HUES6 (cell line): ENCODE results near the gene SUN3.

Experiments used
- H3K27ac ChIP-seq: 2 replicates; pipeline ENCODE4 v1.7.0; 2013; ENCODE audit warnings: low read depth, mild to moderate bottlenecking, low read length, inconsistent platforms
- H3K27me3 ChIP-seq: 2 replicates; pipeline ENCODE4 v1.6.1; 2013; ENCODE audit warnings: low read length; ENCODE audit not compliant: control insufficient read depth, insufficient read depth
- H3K36me3 ChIP-seq: 2 replicates; pipeline ENCODE4 v1.6.1; 2013; ENCODE audit warnings: low read length; ENCODE audit not compliant: control insufficient read depth, insufficient read depth
- H3K4me1 ChIP-seq: 2 replicates; pipeline ENCODE4 v1.6.1; 2013; ENCODE audit warnings: low read length; ENCODE audit not compliant: control insufficient read depth, insufficient read depth
- H3K4me3 ChIP-seq: 2 replicates; pipeline ENCODE4 v1.5.1; 2013; ENCODE audit warnings: low read depth, low read length
- H3K9ac ChIP-seq: one replicate; pipeline ENCODE4 v1.6.1; 2013; ENCODE audit warnings: mild to moderate bottlenecking, low read length
- H3K9me3 ChIP-seq: 2 replicates; pipeline ENCODE4 v1.6.1; 2013; ENCODE audit warnings: low read depth, low read length; ENCODE audit not compliant: control insufficient read depth, insufficient read depth

Gene SUN3

DNA sequence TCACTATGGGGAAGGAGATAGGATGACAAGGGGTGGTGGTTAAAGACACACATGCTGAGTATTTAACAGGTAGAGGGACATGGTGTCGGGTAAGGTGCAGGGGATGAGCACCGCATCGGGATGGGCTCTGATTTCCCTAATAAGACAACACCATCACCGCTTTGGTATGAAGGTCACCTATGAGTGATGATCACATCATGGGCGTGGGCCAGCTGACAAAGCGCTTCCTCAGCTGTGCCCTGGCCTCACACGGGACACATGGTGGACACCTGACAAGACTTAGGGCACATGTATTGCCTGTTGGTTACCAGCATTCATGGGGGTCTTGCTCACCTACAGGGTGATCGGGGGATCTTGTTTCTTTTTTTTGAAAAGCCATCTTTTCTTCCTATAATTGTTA is 19.2 kb upstream of the SUN3 start:
- Histone ChIP-seq H3K27ac (no peak overlapping the region), H3K4me3 (no peak overlapping the region), H3K27me3 (no peaks in the 10 kb centered on the region), H3K4me1 (peaks cover 17% of the 10 kb centered on the region; the same call in 1 of the 2 replicates), H3K36me3 (no peaks in the 10 kb centered on the region), H3K9ac (no peak overlapping the region), H3K9me3 (no peaks in the 10 kb centered on the region)

DNA sequence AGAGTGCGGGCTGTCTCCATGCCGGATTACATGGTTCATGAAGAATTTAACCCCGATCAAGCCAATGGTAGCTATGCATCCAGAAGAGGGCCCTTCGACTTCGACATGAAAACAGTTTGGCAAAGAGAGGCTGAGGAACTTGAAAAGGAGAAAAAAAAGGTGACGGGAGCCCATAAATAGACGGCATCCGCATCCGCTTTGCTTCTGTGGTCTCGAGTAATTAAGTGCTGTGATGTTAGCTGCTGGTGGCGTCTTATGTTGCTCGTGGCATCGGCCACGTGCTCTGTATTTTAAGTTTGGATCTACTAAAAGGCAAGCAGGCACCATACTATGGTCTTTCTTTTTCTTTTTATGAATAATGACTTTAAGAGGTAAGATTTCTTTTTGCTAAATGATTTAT is 17.6 kb upstream of the SUN3 start:
- Histone ChIP-seq H3K4me1 (peaks cover 27% of the 10 kb centered on the region), H3K4me3 (no peak overlapping the region), H3K27ac (no peak overlapping the region), H3K9me3 (no peaks in the 10 kb centered on the region), H3K36me3 (no peaks in the 10 kb centered on the region), H3K27me3 (no peaks in the 10 kb centered on the region), H3K9ac (no peak overlapping the region)

DNA sequence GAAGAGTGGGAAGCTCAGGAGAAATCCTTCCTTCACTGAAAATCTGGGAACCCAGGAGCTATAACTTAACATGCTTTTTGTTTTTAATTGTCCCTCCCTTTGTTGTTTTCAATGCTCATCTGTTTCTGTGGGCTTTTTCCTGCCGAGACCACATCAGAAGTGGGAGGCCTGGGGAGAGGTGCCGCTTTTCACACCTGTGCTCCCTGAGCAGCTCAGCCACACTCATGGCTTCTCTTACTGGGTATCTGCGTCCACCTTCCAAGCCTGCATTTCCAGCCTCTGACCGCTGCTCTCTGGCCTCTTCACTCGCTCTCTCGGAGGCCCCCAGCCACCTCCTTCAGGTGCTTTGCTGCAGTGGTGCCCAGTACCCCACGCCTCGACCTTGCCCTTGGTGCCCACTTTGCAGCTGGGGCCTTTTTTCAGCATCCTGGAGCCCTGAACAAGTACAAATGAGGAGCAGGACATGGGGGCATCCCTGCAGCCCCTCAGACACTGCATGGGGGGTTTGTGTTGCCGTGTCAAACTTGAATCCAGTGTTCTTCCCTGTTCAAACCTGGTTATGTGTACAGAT is 16.4 kb upstream of the SUN3 start:
- Histone ChIP-seq H3K27me3 (no peaks in the 10 kb centered on the region), H3K36me3 (no peaks in the 10 kb centered on the region), H3K4me3 (no peak overlapping the region), H3K4me1 (peaks cover 38% of the 10 kb centered on the region), H3K27ac (no peak overlapping the region), H3K9me3 (no peaks in the 10 kb centered on the region), H3K9ac (no peak overlapping the region)

DNA sequence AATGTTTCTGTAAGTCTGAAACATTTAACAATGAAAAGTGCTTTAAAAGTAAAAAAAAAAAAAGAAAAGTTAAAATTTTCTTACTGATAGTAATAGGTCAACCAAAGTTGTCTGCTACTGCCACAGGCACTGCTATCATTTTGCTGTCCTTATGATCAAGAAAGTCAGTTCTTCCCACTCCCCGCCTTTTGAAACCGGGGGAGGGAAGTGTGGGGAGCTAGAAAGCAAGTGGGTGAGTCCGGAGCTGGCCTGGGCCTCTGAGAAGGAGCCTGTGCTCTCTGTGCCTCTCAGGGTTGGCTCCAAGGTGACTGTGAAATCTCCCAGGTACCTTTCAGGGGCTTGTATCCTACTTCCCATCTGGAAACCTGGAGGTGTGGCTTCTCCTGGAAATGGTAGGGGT is 13.7 kb upstream of the SUN3 start:
- Histone ChIP-seq H3K4me3 (no peak overlapping the region), H3K36me3 (no peaks in the 10 kb centered on the region), H3K9ac (no peak overlapping the region), H3K27ac (no peak overlapping the region), H3K27me3 (0 out of 2 replicates have a peak, but pooled peaks cover under 1% of the 10 kb centered on the region), H3K4me1 (peaks cover 63% of the 10 kb centered on the region), H3K9me3 (no peaks in the 10 kb centered on the region)

DNA sequence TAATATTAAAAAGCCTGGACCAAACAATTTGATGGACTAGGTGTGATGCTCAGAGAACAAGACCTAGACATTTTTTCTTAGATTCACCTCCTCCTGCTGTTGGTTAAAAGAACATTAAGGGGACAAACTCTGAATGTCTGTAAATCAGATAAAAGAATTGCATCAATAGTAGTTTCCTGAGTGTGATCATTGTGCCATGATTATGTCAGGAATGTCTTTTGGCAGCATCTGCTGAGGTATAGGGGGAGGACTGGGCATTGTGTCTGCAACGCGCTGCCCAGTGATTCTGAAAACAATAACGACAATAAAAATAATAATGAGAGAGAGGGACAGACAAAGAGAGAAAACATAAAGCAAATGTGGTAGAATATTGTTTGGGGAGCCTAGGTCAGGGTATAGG is 13.3 kb upstream of the SUN3 start:
- peaks cover 63% of the 10 kb centered on the region for H3K4me1 ChIP-seq
- H3K9me3 ChIP-seq: no peaks in the 10 kb centered on the region
- peaks cover 5% of the 10 kb centered on the region for H3K27me3 ChIP-seq
- no peak overlapping the region for H3K9ac ChIP-seq
- H3K4me3 ChIP-seq: no peak overlapping the region
- no peak overlapping the region for H3K27ac ChIP-seq
- H3K36me3 ChIP-seq: no peaks in the 10 kb centered on the region

DNA sequence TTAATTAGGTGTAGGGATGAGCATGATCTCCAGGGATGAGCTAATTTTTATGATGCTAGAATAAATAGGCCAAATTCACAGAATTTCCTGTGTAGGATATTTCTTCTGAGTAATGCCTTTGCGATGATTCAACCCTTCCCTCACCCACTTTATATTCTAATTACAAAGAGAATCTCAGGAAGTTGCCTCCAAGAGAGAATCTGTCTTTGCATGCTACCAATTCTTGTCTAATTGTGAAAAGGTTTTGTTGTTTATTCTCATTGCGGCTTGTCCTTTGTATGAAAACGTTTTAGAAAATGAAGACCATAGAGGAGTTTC is 12.7 kb upstream of the SUN3 start:
- Histone ChIP-seq H3K36me3 (no peaks in the 10 kb centered on the region), H3K4me3 (no peak overlapping the region), H3K4me1 (peaks cover 64% of the 10 kb centered on the region), H3K27ac (peak overlapping the region; percentile 50; the same call in 1 of the 2 replicates), H3K27me3 (peaks cover 11% of the 10 kb centered on the region), H3K9me3 (no peaks in the 10 kb centered on the region), H3K9ac (no peak overlapping the region)

DNA sequence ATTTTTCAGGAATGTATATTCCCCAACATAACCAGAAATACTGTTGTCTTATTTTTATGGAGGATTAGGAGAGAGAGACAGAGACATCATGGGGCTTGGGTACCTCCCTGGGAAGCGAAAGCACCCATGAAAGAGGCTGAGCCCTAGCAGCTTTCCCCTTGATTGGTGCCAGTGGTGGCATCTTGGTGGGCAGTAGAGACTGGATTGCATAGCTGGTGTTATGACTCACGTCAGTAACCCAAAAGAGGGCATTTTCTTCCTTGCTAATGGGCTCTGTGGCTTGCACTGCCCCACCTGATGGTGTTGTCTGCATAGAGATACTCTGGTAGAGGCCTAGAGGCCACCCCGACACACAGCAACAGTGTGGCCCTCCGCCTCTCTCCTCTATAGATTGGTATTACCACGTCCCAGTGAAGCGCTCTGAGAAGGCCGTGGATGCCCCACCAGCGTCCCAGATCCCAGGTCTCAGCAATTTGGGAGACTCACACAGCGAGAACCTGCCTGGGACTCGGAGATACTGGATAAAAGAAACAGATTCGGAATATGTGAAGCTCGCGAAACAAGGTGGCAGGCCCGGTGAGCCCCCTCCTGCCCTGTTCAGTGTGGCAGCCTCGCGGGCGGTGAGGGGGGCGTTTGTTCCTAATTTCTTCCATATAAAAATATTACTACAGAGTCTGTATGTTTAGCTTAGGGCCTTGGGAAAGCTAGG is 12.2 kb upstream of the SUN3 start:
- H3K36me3 ChIP-seq: no peaks in the 10 kb centered on the region
- H3K9me3 ChIP-seq: no peaks in the 10 kb centered on the region
- H3K9ac ChIP-seq: peak overlapping the region; percentile 49
- H3K4me1 ChIP-seq: peaks cover 65% of the 10 kb centered on the region
- no peak overlapping the region for H3K4me3 ChIP-seq
- H3K27ac ChIP-seq: peak overlapping the region; percentile 50; the same call in 1 of the 2 replicates
- H3K27me3 ChIP-seq: peaks cover 16% of the 10 kb centered on the region

DNA sequence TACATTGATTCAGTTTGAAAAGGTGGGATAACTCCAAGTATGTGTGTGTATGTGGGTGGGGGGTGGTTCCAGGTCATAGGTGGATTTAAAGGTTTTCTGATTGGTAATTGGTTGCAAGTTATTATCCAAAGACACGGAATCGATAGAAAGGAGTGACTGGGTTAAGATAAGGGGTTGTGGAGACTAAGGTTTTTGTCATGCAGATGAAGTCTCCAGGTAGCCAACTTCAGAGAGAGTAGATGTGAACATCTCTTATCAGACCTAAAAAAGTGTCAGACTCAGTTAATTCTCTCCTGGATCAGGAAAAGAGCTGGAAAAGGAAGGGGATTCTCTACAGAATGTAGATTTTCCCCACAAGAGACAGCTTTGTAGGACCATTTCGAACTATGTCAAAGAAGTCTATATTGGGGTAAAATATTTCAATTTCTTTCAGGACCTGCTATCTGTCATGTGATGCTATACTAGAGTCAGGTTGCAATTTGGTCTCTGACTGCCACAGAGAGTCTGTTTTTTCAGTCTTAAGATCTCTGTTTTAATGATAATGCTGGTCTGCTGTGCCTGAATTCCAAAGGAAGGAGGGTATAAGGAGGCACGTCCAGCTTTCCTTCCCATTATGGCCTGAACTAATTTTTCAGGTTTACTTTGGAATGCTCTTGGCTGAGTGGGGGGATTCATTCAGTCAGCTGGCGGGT is 10.1 kb upstream of the SUN3 start:
- peak overlapping the region; percentile 61; the same call in 1 of the 2 replicates for H3K27ac ChIP-seq
- peaks cover 63% of the 10 kb centered on the region for H3K4me1 ChIP-seq
- peaks cover 33% of the 10 kb centered on the region for H3K27me3 ChIP-seq
- peak overlapping the region; percentile 40 for H3K9ac ChIP-seq
- no peaks in the 10 kb centered on the region for H3K36me3 ChIP-seq
- peak overlapping the region; percentile 39 for H3K4me3 ChIP-seq
- H3K9me3 ChIP-seq: no peaks in the 10 kb centered on the region

DNA sequence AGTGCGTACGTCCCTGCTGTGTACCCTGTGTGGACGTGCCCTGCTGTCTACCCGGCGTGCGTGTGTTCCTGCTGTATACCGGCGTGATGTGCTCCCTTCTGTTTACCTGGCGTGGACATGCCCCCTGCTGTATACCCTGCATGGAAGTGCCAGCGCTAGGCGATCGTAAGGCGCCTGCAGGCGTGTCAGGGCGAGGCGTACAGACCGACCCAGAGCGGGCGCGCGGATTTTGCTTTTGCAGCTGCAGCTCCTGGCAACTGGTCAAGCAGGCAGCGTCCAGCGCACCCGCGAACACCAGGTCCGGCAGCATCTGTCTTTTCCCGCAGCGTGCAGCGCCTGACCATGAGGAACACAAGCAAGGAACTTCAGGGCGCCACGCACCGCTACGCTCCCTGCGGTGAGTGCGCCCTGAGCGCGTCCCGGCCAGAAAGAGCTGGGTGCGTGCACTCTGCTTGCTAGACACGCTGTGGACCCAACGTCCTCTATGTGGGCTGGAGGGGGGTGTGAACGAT is 7.1 kb upstream of the SUN3 start:
- Histone ChIP-seq H3K9ac (peak overlapping the region; percentile 3), H3K36me3 (no peaks in the 10 kb centered on the region), H3K4me3 (peak overlapping the region; percentile 77), H3K27ac (no peak overlapping the region), H3K4me1 (peaks cover 43% of the 10 kb centered on the region), H3K9me3 (no peaks in the 10 kb centered on the region), H3K27me3 (peaks cover 44% of the 10 kb centered on the region)

DNA sequence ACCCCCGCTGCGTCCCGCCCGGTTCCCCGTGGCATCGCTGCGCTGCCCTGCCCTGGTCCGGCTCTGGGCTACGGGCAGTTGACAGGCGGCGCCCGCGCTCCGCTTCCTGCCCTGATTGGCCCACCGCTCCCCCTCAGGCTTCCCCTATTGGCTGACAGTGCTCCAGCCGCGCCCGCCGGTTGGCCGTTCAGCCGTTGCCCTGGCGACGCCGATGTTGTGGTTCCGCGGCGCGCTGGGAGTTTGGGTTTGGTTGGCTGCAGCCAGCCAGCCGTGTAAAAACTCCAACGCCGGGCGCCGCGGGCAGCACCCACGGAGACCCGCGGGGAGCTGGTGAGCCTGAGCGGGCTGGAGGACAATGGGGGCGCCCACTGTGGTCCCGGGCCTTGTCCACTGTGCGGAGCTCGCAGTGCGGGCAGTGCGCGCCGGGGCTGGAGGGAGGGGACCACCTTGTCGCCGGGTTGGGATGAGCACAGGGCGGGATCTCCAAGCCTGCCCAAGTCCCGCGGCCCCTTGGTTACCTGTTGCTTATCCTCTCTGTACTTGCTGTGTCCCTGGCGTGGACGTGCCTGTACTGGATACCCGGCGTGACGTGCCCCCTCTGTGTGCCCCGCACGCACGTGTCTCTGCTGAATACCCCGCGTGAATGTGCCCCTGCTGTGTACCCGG is 6.5 kb upstream of the SUN3 start, which contains the start of gene C7orf57:
Gene C7orf57, plus strand, starts transcription at position 243 of the 666 bp plus-strand sequence. CDS start 766 bp downstream, outside the sequence.
- peak within 1 kb of the TSS; percentile 3 for H3K9ac ChIP-seq
- H3K27ac ChIP-seq: no peak within 1 kb of the TSS
- no peaks in the 10 kb centered on the region for H3K36me3 ChIP-seq
- peaks cover 37% of the 10 kb centered on the region for H3K4me1 ChIP-seq
- peaks cover 44% of the 10 kb centered on the region for H3K27me3 ChIP-seq
- H3K9me3 ChIP-seq: no peaks in the 10 kb centered on the region
- peak within 1 kb of the TSS; percentile 77 for H3K4me3 ChIP-seq
